ENCODE data around the gene DIP2A.

DNA sequence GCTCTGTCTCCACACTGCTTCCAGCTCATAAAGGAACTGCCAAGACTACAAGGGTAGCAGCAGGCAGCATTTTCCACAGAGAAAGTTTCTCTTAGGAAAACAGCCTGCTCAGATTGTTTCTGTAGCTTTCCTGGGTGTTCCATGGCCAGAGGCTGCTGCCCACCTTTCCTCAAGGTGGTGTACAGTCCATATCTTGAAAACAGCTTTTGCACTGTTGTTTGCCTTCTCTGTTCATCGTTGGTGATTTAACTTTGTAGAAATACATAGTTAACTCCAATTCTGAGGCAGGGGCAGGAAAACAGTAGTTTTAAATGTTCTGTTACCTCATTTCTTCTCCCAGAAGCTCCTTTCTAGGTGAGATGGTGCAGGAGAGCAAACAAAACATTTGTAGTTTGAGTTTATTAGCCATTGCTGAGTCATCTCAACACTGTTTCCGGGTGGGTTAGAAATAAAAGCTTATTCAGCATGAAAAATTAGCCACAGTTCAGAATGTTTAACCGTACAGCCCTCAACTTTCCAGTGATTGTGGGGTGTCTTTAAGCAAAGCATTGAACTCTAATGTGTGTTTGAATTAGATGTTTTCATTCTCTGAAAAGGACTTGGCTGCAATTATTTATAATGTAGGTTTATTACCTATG, 41.7 kb downstream of the DIP2A start:
- TF ChIP-seq, protein P1, sequence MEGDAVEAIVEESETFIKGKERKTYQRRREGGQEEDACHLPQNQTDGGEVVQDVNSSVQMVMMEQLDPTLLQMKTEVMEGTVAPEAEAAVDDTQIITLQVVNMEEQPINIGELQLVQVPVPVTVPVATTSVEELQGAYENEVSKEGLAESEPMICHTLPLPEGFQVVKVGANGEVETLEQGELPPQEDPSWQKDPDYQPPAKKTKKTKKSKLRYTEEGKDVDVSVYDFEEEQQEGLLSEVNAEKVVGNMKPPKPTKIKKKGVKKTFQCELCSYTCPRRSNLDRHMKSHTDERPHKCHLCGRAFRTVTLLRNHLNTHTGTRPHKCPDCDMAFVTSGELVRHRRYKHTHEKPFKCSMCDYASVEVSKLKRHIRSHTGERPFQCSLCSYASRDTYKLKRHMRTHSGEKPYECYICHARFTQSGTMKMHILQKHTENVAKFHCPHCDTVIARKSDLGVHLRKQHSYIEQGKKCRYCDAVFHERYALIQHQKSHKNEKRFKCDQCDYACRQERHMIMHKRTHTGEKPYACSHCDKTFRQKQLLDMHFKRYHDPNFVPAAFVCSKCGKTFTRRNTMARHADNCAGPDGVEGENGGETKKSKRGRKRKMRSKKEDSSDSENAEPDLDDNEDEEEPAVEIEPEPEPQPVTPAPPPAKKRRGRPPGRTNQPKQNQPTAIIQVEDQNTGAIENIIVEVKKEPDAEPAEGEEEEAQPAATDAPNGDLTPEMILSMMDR (IDR thresholded peaks at IDR 0.05; ENCODE audit: poor library complexity) = no peak
- no peak for TF ChIP-seq EZH2 (IDR thresholded peaks at IDR 0.05; ENCODE audit: borderline replicate concordance)

Measured in hepatocyte (in vitro differentiated cells).